GM12875 (cell line): ENCODE data around the gene NOC2L.
"Not testable (repeated sequence)": the region's sequence is repeated elsewhere in the genome, so short reads cannot be mapped to it uniquely, and the experiment has no call there.

Source experiments
- H3K4me3 ChIP-seq: one replicate; pipeline ENCODE4 v1.5.1; 2011; ENCODE audit warnings: low read depth, low read length, control low read depth
- TF ChIP-seq, protein P1 (sequence below): IDR thresholded peaks from 2 replicates; pipeline ENCODE4 v1.5.1; 2011; ENCODE audit warnings: low read depth, mild to moderate bottlenecking, control low read depth, inconsistent platforms, low read length, moderate library complexity, borderline replicate concordance; ENCODE audit not compliant: insufficient read depth

NOC2L gene

DNA sequence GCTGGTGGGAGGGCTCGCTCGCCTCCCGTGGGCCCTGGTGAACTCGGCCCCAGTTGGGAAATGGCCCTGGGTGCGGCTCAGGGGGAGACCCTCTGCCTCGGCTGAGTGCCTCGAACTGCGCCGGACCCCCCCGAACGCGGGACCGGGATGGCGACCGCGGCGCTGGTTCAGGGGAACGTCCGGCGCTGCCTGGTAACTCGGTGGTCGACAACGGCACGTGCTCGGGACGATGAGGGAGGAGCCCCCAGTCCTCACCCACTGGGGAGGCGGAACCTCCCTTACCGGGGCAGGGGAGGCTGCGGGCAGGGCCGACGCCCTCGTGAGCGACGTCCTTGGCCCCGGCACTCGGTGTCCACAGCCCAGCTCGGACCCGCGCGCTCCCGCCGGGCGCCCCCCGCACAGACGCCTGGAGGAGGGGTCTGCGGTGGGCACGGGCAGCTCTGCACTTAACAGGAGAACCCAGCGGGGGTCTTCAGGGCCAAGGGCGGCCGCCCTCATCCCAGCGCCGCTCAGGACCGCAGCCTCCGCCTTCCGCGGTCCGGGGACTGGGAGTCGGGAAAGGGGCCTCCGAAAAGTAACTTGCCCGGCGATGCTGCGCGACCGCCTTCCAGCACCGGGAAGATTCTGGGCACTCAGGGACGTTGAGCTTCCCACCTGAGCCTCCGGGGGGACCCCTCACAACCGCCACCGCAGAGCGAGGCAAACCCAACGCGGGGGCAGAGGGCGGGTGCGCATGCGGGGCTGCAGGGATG is 39.1 kb upstream of the NOC2L start:
- no peak overlapping the region for H3K4me3 ChIP-seq

DNA sequence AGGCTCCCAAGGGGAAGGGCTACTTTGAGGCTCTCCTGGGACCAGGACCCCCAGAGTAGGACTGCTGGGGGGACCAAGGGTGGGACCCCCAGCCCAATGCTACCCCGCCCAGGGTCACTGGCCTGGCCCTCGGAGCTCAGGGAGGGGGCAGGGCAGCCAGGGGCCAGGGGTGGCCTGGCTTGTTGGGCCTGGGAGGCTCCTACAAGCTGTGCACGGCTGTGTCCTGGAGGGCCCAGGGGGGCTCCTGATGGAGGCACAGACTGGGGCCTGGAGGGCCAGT is 38.6 kb upstream of the NOC2L start:
- TF ChIP-seq, protein P1, sequence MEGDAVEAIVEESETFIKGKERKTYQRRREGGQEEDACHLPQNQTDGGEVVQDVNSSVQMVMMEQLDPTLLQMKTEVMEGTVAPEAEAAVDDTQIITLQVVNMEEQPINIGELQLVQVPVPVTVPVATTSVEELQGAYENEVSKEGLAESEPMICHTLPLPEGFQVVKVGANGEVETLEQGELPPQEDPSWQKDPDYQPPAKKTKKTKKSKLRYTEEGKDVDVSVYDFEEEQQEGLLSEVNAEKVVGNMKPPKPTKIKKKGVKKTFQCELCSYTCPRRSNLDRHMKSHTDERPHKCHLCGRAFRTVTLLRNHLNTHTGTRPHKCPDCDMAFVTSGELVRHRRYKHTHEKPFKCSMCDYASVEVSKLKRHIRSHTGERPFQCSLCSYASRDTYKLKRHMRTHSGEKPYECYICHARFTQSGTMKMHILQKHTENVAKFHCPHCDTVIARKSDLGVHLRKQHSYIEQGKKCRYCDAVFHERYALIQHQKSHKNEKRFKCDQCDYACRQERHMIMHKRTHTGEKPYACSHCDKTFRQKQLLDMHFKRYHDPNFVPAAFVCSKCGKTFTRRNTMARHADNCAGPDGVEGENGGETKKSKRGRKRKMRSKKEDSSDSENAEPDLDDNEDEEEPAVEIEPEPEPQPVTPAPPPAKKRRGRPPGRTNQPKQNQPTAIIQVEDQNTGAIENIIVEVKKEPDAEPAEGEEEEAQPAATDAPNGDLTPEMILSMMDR: no peak
- no peak overlapping the region for H3K4me3 ChIP-seq

More for the DNA sequence above, 39.1 kb upstream of the NOC2L start:
- TF ChIP-seq, protein P1: no peak

DNA sequence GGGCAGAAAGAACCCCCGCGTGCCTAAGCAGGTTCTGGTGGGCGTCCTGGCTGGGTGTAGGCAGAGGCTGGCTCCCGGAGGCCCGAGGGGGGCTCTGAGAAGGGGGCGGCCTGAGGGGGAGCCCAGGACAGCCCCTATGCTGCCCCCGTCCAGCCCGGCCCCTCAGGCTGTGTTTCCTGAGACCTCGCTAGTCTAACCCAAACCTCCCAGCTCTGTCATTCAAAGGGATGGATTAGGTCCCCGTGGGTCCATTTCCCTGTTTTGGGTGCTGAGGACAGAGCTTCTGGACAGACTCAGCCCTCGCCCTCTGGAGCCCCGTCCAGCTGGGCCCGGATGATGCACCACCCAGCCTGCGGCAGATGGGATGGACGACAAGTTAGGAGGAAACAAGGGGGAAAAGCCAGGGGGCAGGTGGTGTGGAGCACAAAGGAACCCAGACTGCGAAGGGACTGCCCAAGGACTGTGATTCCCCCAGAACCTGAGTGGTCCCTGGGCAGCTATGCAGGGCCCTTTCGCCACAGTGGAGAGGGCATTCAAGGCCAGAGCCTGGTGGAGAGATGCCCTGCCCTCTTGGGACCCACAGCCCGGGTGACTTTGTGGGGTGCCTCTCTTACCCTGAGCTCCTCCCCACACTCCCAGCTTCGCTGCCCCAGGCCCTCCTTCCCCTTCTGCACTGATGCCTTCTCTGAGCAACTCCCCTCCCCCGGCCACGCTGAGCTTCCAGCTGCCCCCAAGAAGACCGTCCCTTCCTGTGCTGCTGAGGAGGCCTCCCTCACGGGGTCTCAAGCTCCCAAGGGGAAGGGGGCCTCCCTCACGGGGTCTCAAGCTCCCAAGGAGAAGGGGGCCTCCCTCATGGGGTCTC is 38.0 kb upstream of the NOC2L start:
- no peak overlapping the region for H3K4me3 ChIP-seq
- TF ChIP-seq, protein P1: no peak

- TF ChIP-seq, protein P1: no peak
- no peak overlapping the region for H3K4me3 ChIP-seq
These were observed 36.9 kb upstream of the NOC2L start for GRCh38 chr1:995665-996633.

GRCh38 chr1:994546-994945 is 35.5 kb upstream of the NOC2L start:
- not testable (repeated sequence) for H3K4me3 ChIP-seq

GRCh38 chr1:993379-993995 is 34.4 kb upstream of the NOC2L start:
- TF ChIP-seq, protein P1: no peak
- H3K4me3 ChIP-seq: no peak overlapping the region

- H3K4me3 ChIP-seq: no peak overlapping the region
- TF ChIP-seq, protein P1: no peak
These were observed 33.3 kb upstream of the NOC2L start for GRCh38 chr1:992362-992761.
